Cortex of kidney (tissue), 1 donor: ENCODE data around the gene RAB11FIP3.
"Not testable (repeated sequence)": the region's sequence is repeated elsewhere in the genome, so short reads cannot be mapped to it uniquely, and the experiment has no call there.

Source experiments
- DNase-seq: peaks from one replicate; lab custom pipeline; 2025; lab: John Stamatoyannopoulos, UW

RAB11FIP3 gene

GRCh38 chr16:425082-425718, at the start of gene RAB11FIP3:
RAB11FIP3 (plus strand) TSS chr16:425649; CDS start chr16:426007, 358 bp downstream.
- no peak for DNase-seq

GRCh38 chr16:375927-376816, 49.3 kb upstream of the RAB11FIP3 start:
- no peak for DNase-seq

GRCh38 chr16:376817-377418, 48.5 kb upstream of the RAB11FIP3 start:
- no peak for DNase-seq

GRCh38 chr16:377419-377951, 48.0 kb upstream of the RAB11FIP3 start:
- DNase-seq: no peak

GRCh38 chr16:378113-378820, 47.2 kb upstream of the RAB11FIP3 start:
- not testable (repeated sequence) for DNase-seq

GRCh38 chr16:378821-379182, 46.6 kb upstream of the RAB11FIP3 start:
- DNase-seq: no peak

- no peak for DNase-seq
Observed at GRCh38 chr16:379183-379960, 46.1 kb upstream of the RAB11FIP3 start.

GRCh38 chr16:379961-380761, 45.3 kb upstream of the RAB11FIP3 start:
- DNase-seq: no peak

- no peak for DNase-seq
Observed at GRCh38 chr16:380762-381011, 44.8 kb upstream of the RAB11FIP3 start.

- DNase-seq: no peak
Observed at GRCh38 chr16:381012-381788, 44.2 kb upstream of the RAB11FIP3 start.

GRCh38 chr16:381789-382717, 43.4 kb upstream of the RAB11FIP3 start, which contains the start of gene PGAP6:
PGAP6 (minus strand) TSS chr16:381978; CDS start chr16:381821, 157 bp downstream.
- DNase-seq: no peak

GRCh38 chr16:383326-384051, 42.0 kb upstream of the RAB11FIP3 start:
- no peak for DNase-seq

- DNase-seq: no peak
Observed at GRCh38 chr16:386641-387156, 38.8 kb upstream of the RAB11FIP3 start.

- not testable (repeated sequence) for DNase-seq
Observed at GRCh38 chr16:387761-388666, 37.4 kb upstream of the RAB11FIP3 start.

GRCh38 chr16:389352-389751, 36.1 kb upstream of the RAB11FIP3 start:
- DNase-seq: no peak

GRCh38 chr16:391885-392335, 33.5 kb upstream of the RAB11FIP3 start:
- no peak for DNase-seq
